Right kidney (tissue), 1 donor: ENCODE results near the gene AIFM3.
"Not testable (repeated sequence)": the region's sequence is repeated elsewhere in the genome, so short reads cannot be mapped to it uniquely, and the experiment has no call there.

Experiments used
- DNase-seq: peaks from one replicate; pipeline ENCODE4 v3.0.0-alpha.2; 2016

AIFM3 gene

GRCh38 chr22:21003782-21004181 is 36.7 kb downstream of the AIFM3 start:
- DNase-seq = no peak

DNA sequence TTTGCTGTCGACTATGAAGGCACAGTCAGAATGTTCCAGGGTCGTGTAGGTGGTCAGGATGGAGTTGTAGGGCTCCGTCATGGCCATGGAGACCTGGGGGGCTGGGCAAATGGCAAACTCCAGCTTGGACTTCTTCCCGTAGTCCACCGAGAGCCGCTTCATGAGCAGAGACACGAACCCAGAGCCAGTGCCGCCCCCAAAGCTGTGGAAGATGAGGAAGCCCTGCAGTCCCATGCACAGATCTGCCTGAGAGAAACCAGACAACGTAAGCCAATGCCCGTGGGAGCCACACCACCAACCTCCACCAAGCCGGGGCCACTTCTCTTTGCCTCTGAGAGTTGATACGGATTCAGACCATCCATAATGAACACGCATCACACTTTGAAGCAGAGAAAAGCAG is 42.2 kb downstream of the AIFM3 start:
- not testable (repeated sequence) for DNase-seq

GRCh38 chr22:21009638-21010425 is 42.8 kb downstream of the AIFM3 start:
- DNase-seq = peak; percentile 39

DNA sequence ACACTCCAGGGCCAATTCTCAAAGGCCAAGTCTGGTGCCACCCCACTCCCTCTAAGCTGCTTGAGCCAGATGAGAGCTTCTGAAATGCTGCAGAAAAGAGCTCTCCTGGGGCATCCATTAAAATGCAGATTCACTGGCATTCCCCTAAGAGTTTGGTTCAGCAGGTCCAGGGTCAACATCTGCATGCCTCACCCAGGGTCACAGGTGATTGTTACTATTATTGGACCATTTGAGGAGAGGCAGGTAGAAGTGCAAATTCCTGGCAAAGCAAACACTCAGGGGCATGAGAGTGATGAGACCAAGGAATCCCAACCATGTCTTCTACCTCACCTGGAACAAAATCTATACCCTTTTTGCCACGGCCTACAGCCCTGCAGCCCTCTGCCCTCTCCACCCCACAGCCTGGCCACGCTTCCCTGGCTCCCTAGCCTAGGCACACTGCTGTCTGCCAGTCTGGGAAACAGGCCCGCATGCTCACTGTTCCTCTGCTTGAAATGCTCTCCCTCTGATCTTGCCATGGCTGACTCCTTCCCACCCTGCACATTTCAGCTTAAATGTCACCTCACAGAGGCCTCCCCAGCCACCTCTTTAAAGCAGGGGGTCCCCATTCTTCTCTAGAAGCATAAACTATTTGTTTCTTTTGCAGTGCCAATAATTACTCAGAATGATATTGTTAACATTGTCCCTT is 43.5 kb downstream of the AIFM3 start:
- no peak for DNase-seq

GRCh38 chr22:21012446-21013407 is 45.7 kb downstream of the AIFM3 start:
- no peak for DNase-seq

- DNase-seq = no peak
These were observed 46.7 kb downstream of the AIFM3 start for GRCh38 chr22:21013657-21014201.

DNA sequence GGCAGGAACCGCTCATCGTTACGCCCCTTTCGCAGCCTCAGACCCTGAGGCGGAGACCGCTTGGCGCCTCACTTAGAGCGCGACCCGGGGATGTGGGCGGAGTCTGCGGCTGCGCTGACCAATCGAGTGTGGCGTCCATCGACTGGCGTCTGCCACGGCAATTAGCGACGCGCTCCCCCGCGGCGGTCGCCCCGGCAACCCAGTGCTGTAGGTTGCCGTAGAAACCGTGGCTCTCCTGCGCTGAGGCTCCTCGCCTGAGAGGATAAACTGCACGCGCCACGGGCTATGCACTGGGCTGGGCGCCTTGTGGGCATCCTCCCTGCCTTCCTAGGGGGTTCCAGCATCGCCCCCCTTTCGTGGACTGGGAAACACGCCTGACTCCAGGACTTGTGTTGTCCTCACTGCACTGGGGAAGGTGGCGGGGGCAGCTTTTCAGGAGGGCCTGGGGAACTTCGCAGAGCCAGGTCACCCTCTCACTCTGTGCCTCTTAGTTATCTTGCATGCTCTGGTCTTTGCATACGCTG is 47.2 kb downstream of the AIFM3 start:
- peak; percentile 85 for DNase-seq

DNA sequence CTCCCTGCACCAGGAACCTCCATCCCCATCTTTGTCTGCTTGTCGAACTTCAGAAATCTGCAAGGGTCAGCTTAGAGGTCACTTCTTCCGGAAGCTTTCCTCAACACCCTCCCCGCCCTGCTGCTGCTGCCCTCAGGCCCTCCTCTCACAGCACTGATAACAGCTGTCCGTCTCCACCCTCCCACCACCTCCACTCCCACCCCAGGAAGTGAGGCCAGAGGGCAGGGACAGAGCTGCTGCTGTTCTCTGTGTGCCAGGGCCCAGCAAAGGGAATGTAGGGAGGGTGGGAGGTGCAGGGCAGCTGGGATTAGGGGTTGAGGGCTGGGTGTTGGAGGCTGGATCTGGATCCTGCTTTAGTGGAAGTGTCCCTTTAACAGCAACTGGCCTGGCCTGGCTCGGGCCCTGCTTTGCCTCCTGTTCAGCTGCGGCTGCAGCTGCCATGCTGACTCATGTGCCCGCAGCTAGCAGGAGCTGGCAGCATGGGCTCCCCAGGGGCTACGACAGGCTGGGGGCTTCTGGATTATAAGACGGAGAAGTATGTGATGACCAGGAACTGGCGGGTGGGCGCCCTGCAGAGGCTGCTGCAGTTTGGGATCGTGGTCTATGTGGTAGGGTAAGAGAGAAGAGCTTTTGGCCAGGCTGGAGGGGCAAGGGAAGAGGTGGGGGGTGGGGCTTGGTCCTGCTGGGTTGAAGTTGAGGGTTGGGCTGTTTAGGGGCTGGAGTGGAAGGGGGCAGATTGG is 47.8 kb downstream of the AIFM3 start, which contains the start of gene P2RX6:
Gene P2RX6 (plus strand): TSS at position 440 of the 740 bp plus-strand sequence. CDS start 10 bp downstream, at position 450.
- DNase-seq = no peak

DNA sequence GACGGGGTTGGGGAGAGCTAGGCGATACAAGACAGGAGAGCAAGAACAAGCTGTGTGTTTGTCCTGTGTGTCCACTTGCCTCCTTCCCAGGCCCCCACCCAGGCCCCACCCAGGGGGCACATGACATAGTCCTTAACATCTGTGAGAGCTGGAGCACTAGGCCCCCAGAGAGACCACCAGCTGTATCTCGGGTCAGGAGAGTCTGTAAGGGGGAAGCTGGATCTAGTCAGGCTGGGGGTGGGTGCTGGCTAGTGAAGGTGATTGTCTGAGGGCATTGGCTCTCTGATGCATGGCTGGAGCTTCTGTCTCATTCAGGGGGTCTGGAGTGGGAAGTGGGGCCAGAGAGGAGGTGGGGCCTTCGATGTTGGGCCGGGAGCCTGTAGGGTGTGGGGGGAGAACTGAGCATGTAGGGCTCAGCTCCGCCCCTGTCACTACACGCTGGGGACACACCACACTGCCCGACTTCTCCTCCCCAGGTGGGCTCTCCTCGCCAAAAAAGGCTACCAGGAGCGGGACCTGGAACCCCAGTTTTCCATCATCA is 48.5 kb downstream of the AIFM3 start:
- DNase-seq = no peak

- no peak for DNase-seq
These were observed 49.8 kb downstream of the AIFM3 start for GRCh38 chr22:21016644-21017420.

DNA sequence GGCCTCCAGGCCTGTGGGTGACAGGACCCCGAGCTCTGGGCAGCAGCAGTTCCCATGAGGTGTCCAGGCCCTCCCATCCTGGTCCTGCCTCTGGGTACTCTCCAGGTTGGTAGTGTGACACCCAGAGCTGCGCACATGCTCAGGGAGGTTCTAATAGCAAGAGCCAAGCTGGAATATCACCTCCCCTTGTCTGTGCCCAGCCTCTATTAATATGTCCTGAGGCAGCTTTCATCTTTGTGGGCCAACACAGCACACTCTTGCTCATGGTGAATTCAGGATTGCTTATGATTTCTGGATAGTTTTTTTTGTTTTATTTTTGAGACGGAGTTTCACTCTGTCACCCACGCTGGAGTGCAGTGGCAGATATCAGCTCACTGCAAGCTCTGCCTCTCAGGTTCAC is 51.3 kb downstream of the AIFM3 start:
- no peak for DNase-seq

- no peak for DNase-seq
These were observed 53.9 kb downstream of the AIFM3 start for GRCh38 chr22:21020802-21021429.

DNA sequence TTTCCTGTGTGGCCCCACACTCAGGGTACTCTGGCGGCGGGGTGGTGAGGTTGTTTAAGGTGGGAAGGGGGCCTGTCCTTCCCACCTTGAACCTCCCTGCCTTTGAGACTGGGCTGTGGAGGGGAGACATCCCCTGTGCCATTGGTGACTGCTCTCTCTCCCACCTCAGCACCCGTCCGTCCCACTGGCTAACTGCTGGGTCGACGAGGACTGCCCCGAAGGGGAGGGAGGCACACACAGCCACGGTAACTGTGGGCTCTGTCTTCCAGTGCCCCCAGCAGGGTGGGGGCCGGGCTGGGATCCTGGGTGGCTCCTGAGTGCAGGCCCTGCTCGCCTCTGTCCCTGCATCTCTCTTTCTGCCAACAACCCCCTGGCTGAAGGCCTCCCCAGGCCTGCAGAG is 55.5 kb downstream of the AIFM3 start:
- DNase-seq = no peak

- DNase-seq = no peak
These were observed 56.0 kb downstream of the AIFM3 start for GRCh38 chr22:21022955-21023614.

- no peak for DNase-seq
These were observed 58.2 kb downstream of the AIFM3 start for GRCh38 chr22:21025266-21025665.

- DNase-seq = no peak
These were observed 59.0 kb downstream of the AIFM3 start for GRCh38 chr22:21025763-21026755.

GRCh38 chr22:21026783-21027692 is 60.0 kb downstream of the AIFM3 start:
- no peak for DNase-seq
